HepG2 (cell line): Measurements from ENCODE around the gene HS6ST1. TPM values are rescaled to one million over a fixed set of nuclear protein-coding genes. Genes with fewer than 3 reads are reported as not detected.
A peak's percentile ranks its signal among the peaks of the same experiment; 100 is the strongest.

Source experiments
- ATM ChIP-seq: fragments of 450-650 bp; IDR thresholded peaks from 2 replicates; pipeline ENCODE4 v1.7.1; 2017; ENCODE audit warnings: mild to moderate bottlenecking, borderline replicate concordance
- CENPT ChIP-seq: sonication (generic); formaldehyde crosslinking; IDR thresholded peaks from 2 replicates; pipeline ENCODE4 v1.8.0; 2022; ENCODE audit warnings: low read depth, mild to moderate bottlenecking, moderate library complexity, missing genetic modification reagents
- HMG20B ChIP-seq: conservative IDR thresholded peaks from 2 replicates; pipeline ENCODE4 v1.6.1; 2016; ENCODE audit warnings: missing genetic modification reagents, missing compliant biosample characterization
- NR2F2 ChIP-seq: IDR thresholded peaks from 2 replicates; pipeline ENCODE4 v1.6.1; 2012; ENCODE audit warnings: low read depth, inconsistent platforms, borderline replicate concordance
- PLRG1 ChIP-seq: fragments of 450-650 bp; conservative IDR thresholded peaks from 2 replicates; pipeline ENCODE4 v1.6.1; 2016
- PPARG ChIP-seq: conservative IDR thresholded peaks from 2 replicates; pipeline ENCODE4 v1.6.1; 2016; ENCODE audit warnings: missing biosample characterization, missing genetic modification reagents
- RORA ChIP-seq: sonication (generic); formaldehyde crosslinking; IDR thresholded peaks from 2 replicates; pipeline ENCODE4 v1.5.0; 2020; ENCODE audit warnings: mild to moderate bottlenecking, missing genetic modification reagents, moderate library complexity
- SMARCE1 ChIP-seq: fragments of 450-650 bp; IDR thresholded peaks from 2 replicates; pipeline ENCODE4 v1.6.1; 2017; ENCODE audit warnings: borderline replicate concordance
- ZNF430 ChIP-seq: sonication (generic); formaldehyde crosslinking; IDR thresholded peaks from 2 replicates; pipeline ENCODE4 v1.9.0; 2021; ENCODE audit warnings: mild to moderate bottlenecking, missing genetic modification reagents
- ZNF451 ChIP-seq: sonication (generic); formaldehyde crosslinking; IDR thresholded peaks from 2 replicates; pipeline ENCODE4 v1.5.0; 2020; ENCODE audit warnings: mild to moderate bottlenecking, missing genetic modification reagents
- ZNF562 ChIP-seq: sonication (generic); formaldehyde crosslinking; IDR thresholded peaks from 2 replicates; pipeline ENCODE4 v1.8.0; 2022; ENCODE audit warnings: missing genetic modification reagents, borderline replicate concordance
- ZNF644 ChIP-seq: IDR thresholded peaks from 2 replicates; pipeline ENCODE4 v1.6.1; 2016; ENCODE audit warnings: low read depth
- ZNF670 ChIP-seq: sonication (generic); formaldehyde crosslinking; IDR thresholded peaks from 2 replicates; pipeline ENCODE4 v1.8.0; 2022; ENCODE audit warnings: mild to moderate bottlenecking, missing genetic modification reagents, borderline replicate concordance
- polyA plus RNA-seq, 8 experiments: library from polyadenylated mRNA; depleted of rRNA in 3 of 8; stranded (reverse) in 7 of 8; unstranded in 1 of 8; fragments of >200 nt; fragmentation: Illumina TruSeq in 4 of 8; extraction: Trizol in 4 of 8; gene quantifications; 2 replicates each; pipeline versions ENCODE4 v1.2.1 to v1.2.3, GENCODE V29; 2011 to 2016; ENCODE audit warnings: low read depth in 4 of 8, missing spikeins in 1 of 8, mixed read lengths in 1 of 8; ENCODE audit not compliant: insufficient read depth in 1 of 8
- total RNA-seq, 5 experiments: library from RNA; depleted of rRNA; stranded (reverse); fragments of >200 nt; fragmentation: Illumina TruSeq; extraction: Trizol; gene quantifications; 2 replicates each; pipeline ENCODE4 v1.2.3, GENCODE V29; 2016; ENCODE audit warnings: low read depth in 1 of 5
- TF ChIP-seq, protein P1 (sequence below): sonication (generic); formaldehyde crosslinking; IDR thresholded peaks from 2 replicates; pipeline ENCODE4 v1.5.0; 2020; ENCODE audit warnings: mild to moderate bottlenecking, missing genetic modification reagents
- TF ChIP-seq, protein P2 (sequence below): sonication (generic); formaldehyde crosslinking; IDR thresholded peaks from 2 replicates; pipeline ENCODE4 v1.5.0; 2020; ENCODE audit warnings: missing genetic modification reagents
- TF ChIP-seq, protein P3 (sequence below): sonication (generic); formaldehyde crosslinking; IDR thresholded peaks from 2 replicates; pipeline ENCODE4 v1.4.0; 2020; ENCODE audit warnings: low read depth, missing genetic modification reagents
- TF ChIP-seq, protein P4 (sequence below): sonication (generic); formaldehyde crosslinking; IDR thresholded peaks from 2 replicates; pipeline ENCODE4 v1.5.0; 2020; ENCODE audit warnings: missing genetic modification reagents
- TF ChIP-seq, protein P5 (sequence below): sonication (generic); formaldehyde crosslinking; IDR thresholded peaks from 2 replicates; pipeline ENCODE4 v1.4.0; 2020; ENCODE audit warnings: mild to moderate bottlenecking, missing genetic modification reagents

HS6ST1 gene
- total and polyA plus RNA-seq, 2 of the 13 experiments (the other 11 are each of a cell fraction or from before 2014, with no cell fraction given): 34.5 to 84.6 TPM

DNA sequence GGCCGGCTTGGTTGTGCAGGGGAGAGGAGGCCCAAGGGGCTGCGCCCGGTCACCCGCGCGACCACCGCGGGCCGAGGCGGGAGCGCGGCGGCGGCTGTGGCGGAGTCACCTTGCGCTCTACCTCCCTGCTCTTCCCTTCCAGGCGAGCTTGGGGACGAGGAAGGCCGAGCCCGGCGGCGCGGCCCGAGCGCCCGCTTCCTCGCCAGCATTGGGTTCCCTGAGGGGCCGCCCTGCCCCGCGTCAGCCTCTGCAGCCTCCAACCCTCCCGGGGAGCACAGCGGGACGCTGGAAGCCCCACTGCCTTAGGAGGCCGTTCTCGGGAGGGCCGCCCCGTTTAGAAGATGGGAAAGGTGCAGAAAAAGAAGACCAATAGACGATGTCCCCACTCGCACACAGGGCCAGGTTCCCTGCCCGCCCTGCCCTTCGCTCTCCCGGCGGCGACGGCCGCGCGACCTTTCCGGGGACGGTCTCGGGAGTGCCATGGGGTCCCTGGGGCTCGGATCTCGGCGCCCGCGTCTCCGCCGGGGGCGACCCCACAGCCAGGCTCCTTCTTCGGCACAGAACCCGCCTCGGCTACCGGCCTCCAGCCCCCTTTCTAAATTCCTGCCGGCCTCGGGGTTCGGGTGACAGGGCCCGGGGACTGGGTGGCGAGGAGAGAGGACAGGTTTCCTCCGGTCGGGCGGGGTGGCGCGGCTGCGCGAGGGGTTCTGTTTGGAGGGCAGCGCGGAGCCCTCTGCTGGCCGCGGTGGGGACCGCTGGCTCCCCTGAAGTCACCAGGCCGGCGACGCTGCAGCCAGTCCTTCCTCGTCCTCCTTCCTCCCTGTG lies 85.5 kb downstream of the HS6ST1 start (continued):
- TF ChIP-seq PLRG1 (no peak), ZNF451 (CRISPR knock-in tag) (0 out of 2 replicates have a peak, but pooled peaks have one; percentile 71), NR2F2 (peak; percentile 44; the same call in 1 of the 2 replicates), ATM (no peak), ZNF430 (CRISPR knock-in tag) (peak; percentile 81; the same call in 1 of the 2 replicates), HMG20B (no peak), CENPT (CRISPR knock-in tag) (peak; percentile 77; the same call in 1 of the 2 replicates), ZNF670 (peak; percentile 93; the same call in 1 of the 2 replicates), ZNF562 (CRISPR knock-in tag) (no peak), RORA (CRISPR knock-in tag) (no peak), PPARG (no peak; the same call in 1 of the 2 replicates), SMARCE1 (no peak), ZNF644 (0 out of 2 replicates have a peak, but pooled peaks have one; percentile 51)
- TF ChIP-seq, protein P1, sequence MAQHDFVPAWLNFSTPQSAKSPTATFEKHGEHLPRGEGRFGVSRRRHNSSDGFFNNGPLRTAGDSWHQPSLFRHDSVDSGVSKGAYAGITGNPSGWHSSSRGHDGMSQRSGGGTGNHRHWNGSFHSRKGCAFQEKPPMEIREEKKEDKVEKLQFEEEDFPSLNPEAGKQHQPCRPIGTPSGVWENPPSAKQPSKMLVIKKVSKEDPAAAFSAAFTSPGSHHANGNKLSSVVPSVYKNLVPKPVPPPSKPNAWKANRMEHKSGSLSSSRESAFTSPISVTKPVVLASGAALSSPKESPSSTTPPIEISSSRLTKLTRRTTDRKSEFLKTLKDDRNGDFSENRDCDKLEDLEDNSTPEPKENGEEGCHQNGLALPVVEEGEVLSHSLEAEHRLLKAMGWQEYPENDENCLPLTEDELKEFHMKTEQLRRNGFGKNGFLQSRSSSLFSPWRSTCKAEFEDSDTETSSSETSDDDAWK (CRISPR knock-in tag): no peak
- TF ChIP-seq, protein P2, sequence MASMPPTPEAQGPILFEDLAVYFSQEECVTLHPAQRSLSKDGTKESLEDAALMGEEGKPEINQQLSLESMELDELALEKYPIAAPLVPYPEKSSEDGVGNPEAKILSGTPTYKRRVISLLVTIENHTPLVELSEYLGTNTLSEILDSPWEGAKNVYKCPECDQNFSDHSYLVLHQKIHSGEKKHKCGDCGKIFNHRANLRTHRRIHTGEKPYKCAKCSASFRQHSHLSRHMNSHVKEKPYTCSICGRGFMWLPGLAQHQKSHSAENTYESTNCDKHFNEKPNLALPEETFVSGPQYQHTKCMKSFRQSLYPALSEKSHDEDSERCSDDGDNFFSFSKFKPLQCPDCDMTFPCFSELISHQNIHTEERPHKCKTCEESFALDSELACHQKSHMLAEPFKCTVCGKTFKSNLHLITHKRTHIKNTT (CRISPR knock-in tag): no peak
- TF ChIP-seq, protein P3, sequence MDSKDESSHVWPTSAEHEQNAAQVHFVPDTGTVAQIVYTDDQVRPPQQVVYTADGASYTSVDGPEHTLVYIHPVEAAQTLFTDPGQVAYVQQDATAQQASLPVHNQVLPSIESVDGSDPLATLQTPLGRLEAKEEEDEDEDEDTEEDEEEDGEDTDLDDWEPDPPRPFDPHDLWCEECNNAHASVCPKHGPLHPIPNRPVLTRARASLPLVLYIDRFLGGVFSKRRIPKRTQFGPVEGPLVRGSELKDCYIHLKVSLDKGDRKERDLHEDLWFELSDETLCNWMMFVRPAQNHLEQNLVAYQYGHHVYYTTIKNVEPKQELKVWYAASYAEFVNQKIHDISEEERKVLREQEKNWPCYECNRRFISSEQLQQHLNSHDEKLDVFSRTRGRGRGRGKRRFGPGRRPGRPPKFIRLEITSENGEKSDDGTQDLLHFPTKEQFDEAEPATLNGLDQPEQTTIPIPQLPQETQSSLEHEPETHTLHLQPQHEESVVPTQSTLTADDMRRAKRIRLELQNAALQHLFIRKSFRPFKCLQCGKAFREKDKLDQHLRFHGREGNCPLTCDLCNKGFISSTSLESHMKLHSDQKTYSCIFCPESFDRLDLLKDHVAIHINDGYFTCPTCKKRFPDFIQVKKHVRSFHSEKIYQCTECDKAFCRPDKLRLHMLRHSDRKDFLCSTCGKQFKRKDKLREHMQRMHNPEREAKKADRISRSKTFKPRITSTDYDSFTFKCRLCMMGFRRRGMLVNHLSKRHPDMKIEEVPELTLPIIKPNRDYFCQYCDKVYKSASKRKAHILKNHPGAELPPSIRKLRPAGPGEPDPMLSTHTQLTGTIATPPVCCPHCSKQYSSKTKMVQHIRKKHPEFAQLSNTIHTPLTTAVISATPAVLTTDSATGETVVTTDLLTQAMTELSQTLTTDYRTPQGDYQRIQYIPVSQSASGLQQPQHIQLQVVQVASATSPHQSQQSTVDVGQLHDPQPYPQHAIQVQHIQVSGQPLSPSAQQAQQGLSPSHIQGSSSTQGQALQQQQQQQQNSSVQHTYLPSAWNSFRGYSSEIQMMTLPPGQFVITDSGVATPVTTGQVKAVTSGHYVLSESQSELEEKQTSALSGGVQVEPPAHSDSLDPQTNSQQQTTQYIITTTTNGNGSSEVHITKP (CRISPR knock-in tag): no peak
- TF ChIP-seq, protein P4, sequence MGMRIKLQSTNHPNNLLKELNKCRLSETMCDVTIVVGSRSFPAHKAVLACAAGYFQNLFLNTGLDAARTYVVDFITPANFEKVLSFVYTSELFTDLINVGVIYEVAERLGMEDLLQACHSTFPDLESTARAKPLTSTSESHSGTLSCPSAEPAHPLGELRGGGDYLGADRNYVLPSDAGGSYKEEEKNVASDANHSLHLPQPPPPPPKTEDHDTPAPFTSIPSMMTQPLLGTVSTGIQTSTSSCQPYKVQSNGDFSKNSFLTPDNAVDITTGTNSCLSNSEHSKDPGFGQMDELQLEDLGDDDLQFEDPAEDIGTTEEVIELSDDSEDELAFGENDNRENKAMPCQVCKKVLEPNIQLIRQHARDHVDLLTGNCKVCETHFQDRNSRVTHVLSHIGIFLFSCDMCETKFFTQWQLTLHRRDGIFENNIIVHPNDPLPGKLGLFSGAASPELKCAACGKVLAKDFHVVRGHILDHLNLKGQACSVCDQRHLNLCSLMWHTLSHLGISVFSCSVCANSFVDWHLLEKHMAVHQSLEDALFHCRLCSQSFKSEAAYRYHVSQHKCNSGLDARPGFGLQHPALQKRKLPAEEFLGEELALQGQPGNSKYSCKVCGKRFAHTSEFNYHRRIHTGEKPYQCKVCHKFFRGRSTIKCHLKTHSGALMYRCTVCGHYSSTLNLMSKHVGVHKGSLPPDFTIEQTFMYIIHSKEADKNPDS (CRISPR knock-in tag): peak; percentile 82; the same call in 1 of the 2 replicates
- TF ChIP-seq, protein P5, sequence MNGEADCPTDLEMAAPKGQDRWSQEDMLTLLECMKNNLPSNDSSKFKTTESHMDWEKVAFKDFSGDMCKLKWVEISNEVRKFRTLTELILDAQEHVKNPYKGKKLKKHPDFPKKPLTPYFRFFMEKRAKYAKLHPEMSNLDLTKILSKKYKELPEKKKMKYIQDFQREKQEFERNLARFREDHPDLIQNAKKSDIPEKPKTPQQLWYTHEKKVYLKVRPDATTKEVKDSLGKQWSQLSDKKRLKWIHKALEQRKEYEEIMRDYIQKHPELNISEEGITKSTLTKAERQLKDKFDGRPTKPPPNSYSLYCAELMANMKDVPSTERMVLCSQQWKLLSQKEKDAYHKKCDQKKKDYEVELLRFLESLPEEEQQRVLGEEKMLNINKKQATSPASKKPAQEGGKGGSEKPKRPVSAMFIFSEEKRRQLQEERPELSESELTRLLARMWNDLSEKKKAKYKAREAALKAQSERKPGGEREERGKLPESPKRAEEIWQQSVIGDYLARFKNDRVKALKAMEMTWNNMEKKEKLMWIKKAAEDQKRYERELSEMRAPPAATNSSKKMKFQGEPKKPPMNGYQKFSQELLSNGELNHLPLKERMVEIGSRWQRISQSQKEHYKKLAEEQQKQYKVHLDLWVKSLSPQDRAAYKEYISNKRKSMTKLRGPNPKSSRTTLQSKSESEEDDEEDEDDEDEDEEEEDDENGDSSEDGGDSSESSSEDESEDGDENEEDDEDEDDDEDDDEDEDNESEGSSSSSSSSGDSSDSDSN: peak; percentile 99
